Measurements from ENCODE around the gene CTDSPL.

Gene CTDSPL

GRCh38 chr3:37823189-37823588 is 38.5 kb upstream of the CTDSPL start (continued):
- TF ChIP-seq PRDM4 (tag by site-specific recombination; IDR thresholded peaks at IDR 0.05), result no peak
- TF ChIP-seq ZBTB21 (tag by site-specific recombination; IDR thresholded peaks at IDR 0.05), result no peak
- no peak for TF ChIP-seq ZNF311 (tag by site-specific recombination; IDR thresholded peaks at IDR 0.05; ENCODE audit: borderline replicate concordance)
- no peak for TF ChIP-seq ZNF473 (tag by site-specific recombination; IDR thresholded peaks at IDR 0.05)
- no peak for TF ChIP-seq IKZF3 (tag by site-specific recombination; IDR thresholded peaks at IDR 0.05)
- TF ChIP-seq ZNF623 (tag by site-specific recombination; IDR thresholded peaks at IDR 0.05), result no peak
- TF ChIP-seq, protein P1, sequence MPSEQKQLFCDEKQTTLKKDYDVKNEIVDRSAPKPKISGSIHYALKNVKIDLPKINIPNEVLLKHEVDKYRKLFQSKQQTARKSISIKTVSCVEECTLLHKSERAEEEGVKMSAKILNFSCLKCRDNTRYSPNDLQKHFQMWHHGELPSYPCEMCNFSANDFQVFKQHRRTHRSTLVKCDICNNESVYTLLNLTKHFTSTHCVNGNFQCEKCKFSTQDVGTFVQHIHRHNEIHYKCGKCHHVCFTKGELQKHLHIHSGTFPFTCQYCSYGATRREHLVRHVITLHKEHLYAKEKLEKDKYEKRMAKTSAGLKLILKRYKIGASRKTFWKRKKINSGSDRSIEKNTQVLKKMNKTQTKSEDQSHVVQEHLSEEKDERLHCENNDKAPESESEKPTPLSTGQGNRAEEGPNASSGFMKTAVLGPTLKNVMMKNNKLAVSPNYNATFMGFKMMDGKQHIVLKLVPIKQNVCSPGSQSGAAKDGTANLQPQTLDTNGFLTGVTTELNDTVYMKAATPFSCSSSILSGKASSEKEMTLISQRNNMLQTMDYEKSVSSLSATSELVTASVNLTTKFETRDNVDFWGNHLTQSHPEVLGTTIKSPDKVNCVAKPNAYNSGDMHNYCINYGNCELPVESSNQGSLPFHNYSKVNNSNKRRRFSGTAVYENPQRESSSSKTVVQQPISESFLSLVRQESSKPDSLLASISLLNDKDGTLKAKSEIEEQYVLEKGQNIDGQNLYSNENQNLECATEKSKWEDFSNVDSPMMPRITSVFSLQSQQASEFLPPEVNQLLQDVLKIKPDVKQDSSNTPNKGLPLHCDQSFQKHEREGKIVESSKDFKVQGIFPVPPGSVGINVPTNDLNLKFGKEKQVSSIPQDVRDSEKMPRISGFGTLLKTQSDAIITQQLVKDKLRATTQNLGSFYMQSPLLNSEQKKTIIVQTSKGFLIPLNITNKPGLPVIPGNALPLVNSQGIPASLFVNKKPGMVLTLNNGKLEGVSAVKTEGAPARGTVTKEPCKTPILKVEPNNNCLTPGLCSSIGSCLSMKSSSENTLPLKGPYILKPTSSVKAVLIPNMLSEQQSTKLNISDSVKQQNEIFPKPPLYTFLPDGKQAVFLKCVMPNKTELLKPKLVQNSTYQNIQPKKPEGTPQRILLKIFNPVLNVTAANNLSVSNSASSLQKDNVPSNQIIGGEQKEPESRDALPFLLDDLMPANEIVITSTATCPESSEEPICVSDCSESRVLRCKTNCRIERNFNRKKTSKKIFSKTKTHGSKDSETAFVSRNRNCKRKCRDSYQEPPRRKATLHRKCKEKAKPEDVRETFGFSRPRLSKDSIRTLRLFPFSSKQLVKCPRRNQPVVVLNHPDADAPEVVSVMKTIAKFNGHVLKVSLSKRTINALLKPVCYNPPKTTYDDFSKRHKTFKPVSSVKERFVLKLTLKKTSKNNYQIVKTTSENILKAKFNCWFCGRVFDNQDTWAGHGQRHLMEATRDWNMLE (tag by site-specific recombination; conservative IDR thresholded peaks at IDR 0.05; ENCODE audit: low read depth), result no peak

GRCh38 chr3:37824090-37824953 is 37.4 kb upstream of the CTDSPL start:
- ChIA-PET CTCF (interaction anchor here (1.1 kb wide), 1 partner anchor 10 kb away, joined by 3 read pairs; no protein-coding TSS in a partner anchor), POLR2A (no interaction called here)
- TF ChIP-seq PBX3 (CRISPR knock-in tag; IDR thresholded peaks at IDR 0.05) (no peak), ZNF670 (tag by site-specific recombination; IDR thresholded peaks at IDR 0.05; ENCODE audit: low read depth) (no peak), ZNF544 (tag by site-specific recombination; IDR thresholded peaks at IDR 0.05) (no peak), ZNF600 (tag by site-specific recombination; IDR thresholded peaks at IDR 0.05) (no peak), ZNF654 (tag by site-specific recombination; IDR thresholded peaks at IDR 0.05; ENCODE audit: low read depth) (no peak), ZNF521 (tag by site-specific recombination; IDR thresholded peaks at IDR 0.05) (no peak), ZNF791 (tag by site-specific recombination; IDR thresholded peaks at IDR 0.05) (no peak), BCL11A (tag by site-specific recombination; IDR thresholded peaks at IDR 0.05; ENCODE audit: low read depth) (no peak), ZIC2 (tag by site-specific recombination; IDR thresholded peaks at IDR 0.05) (no peak), ZNF48 (tag by site-specific recombination; IDR thresholded peaks at IDR 0.05) (no peak), ZNF26 (tag by site-specific recombination; IDR thresholded peaks at IDR 0.05) (no peak), GLIS2 (tag by site-specific recombination; IDR thresholded peaks at IDR 0.05) (no peak), PRDM1 (tag by site-specific recombination; IDR thresholded peaks at IDR 0.05) (no peak), ZNF248 (tag by site-specific recombination; IDR thresholded peaks at IDR 0.05) (no peak), ZNF548 (tag by site-specific recombination; IDR thresholded peaks at IDR 0.05) (no peak), ZNF560 (tag by site-specific recombination; IDR thresholded peaks at IDR 0.05; ENCODE audit: borderline replicate concordance) (no peak), ZNF621 (tag by site-specific recombination; IDR thresholded peaks at IDR 0.05) (no peak), ZNF391 (tag by site-specific recombination; IDR thresholded peaks at IDR 0.05; ENCODE audit: borderline replicate concordance, low read depth) (no peak)
- TF ChIP-seq, protein P2, sequence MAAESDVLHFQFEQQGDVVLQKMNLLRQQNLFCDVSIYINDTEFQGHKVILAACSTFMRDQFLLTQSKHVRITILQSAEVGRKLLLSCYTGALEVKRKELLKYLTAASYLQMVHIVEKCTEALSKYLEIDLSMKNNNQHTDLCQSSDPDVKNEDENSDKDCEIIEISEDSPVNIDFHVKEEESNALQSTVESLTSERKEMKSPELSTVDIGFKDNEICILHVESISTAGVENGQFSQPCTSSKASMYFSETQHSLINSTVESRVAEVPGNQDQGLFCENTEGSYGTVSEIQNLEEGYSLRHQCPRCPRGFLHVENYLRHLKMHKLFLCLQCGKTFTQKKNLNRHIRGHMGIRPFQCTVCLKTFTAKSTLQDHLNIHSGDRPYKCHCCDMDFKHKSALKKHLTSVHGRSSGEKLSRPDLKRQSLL (tag by site-specific recombination; IDR thresholded peaks at IDR 0.05), result no peak
- Histone ChIP-seq H3K9me3 (ENCODE audit: control insufficient read depth, insufficient read depth, low read depth, low read length) (no peaks in the 10 kb centered on the region), H3K27ac (ENCODE audit: extremely low read depth, low read depth, low read length) (no peak overlapping the region), H3K4me1 (ENCODE audit: control insufficient read depth, insufficient read depth, low read length) (no peaks in the 10 kb centered on the region), H3K4me3 (ENCODE audit: low read depth, low read length) (no peak overlapping the region), H3K36me3 (ENCODE audit: control insufficient read depth in 2 of 2, insufficient read depth in 1 of 2, low read length in 2 of 2) (no peaks in the 10 kb centered on the region)
